CD14-positive monocyte (primary cell): ENCODE results near the gene CXCR2. TPM values are rescaled to one million over a fixed set of nuclear protein-coding genes. Genes with fewer than 3 reads are reported as not detected.
A peak's percentile ranks its signal among the peaks of the same experiment; 100 is the strongest.

ENCODE experiments used
- DNase-seq, 3 donors: peaks; one replicate each; pipeline ENCODE4 v3.0.0-alpha.2; 2011 to 2022
- H2AFZ ChIP-seq: 2 replicates; pipeline ENCODE4 v1.6.0; 2012; ENCODE audit warnings: mild to moderate bottlenecking, low read depth, low read length, inconsistent platforms; ENCODE audit not compliant: insufficient read depth, poor library complexity, severe bottlenecking
- H3K27ac ChIP-seq, 2 donors: 1 replicate in 1 of 2; 2 replicates in 1 of 2; pipeline ENCODE4 v1.5.1; 2012 to 2013; ENCODE audit warnings: low read length in 2 of 2, control low read depth in 1 of 2, inconsistent platforms in 1 of 2, low read depth in 1 of 2, mild to moderate bottlenecking in 1 of 2
- H3K27me3 ChIP-seq, 2 donors: one replicate each; pipeline versions ENCODE4 v1.6.0 to v1.6.1; 2011 to 2013; ENCODE audit warnings: low read length in 2 of 2; ENCODE audit not compliant: control insufficient read depth in 2 of 2, insufficient read depth in 2 of 2
- H3K36me3 ChIP-seq, 2 donors: replicated peaks in 1 of 2; 1 replicate in 1 of 2; 2 replicates in 1 of 2; pipeline versions ENCODE4 v1.5.1 to v1.6.1; 2012 to 2013; ENCODE audit warnings: low read length in 2 of 2, control low read depth in 1 of 2, inconsistent platforms in 1 of 2, mild to moderate bottlenecking in 1 of 2; ENCODE audit not compliant: insufficient read depth in 2 of 2, control insufficient read depth in 1 of 2
- H3K4me1 ChIP-seq, 2 donors: 1 replicate in 1 of 2; 2 replicates in 1 of 2; pipeline versions ENCODE4 v1.5.1 to v1.6.1; 2012 to 2013; ENCODE audit warnings: low read length in 2 of 2, control low read depth in 1 of 2, inconsistent platforms in 1 of 2, mild to moderate bottlenecking in 1 of 2, moderate library complexity in 1 of 2; ENCODE audit not compliant: insufficient read depth in 2 of 2, control insufficient read depth in 1 of 2
- H3K4me2 ChIP-seq: replicated peaks from 2 replicates; pipeline ENCODE3; 2012; ENCODE audit warnings: low read length, moderate library complexity, mild to moderate bottlenecking; ENCODE audit not compliant: poor library complexity, severe bottlenecking; ENCODE audit errors: extremely low read depth
- H3K4me3 ChIP-seq, 3 experiments: fragments of 200-600 bp in 1 of 3; sonication (generic) in 1 of 3; replicated peaks in 1 of 3; 1 replicate in 2 of 3; 2 replicates in 1 of 3; pipeline ENCODE4 v1.5.1; 2011 to 2013; ENCODE audit warnings: low read length in 3 of 3, mild to moderate bottlenecking in 3 of 3, control low read depth in 2 of 3, low read depth in 2 of 3, inconsistent platforms in 1 of 3, moderate library complexity in 1 of 3
- H3K79me2 ChIP-seq: 2 replicates; pipeline ENCODE4 v1.6.0; 2012; ENCODE audit warnings: mild to moderate bottlenecking, control low read depth, inconsistent platforms, low read length, moderate library complexity; ENCODE audit not compliant: insufficient read depth
- H3K9ac ChIP-seq: 2 replicates; pipeline ENCODE4 v1.6.0; 2017; ENCODE audit warnings: low read length, mild to moderate bottlenecking; ENCODE audit not compliant: insufficient read depth, poor library complexity, severe bottlenecking
- H3K9me3 ChIP-seq, 2 donors: replicated peaks in 1 of 2; 1 replicate in 1 of 2; 2 replicates in 1 of 2; pipeline versions ENCODE4 v1.5.1 to v1.6.1; 2012 to 2013; ENCODE audit warnings: low read length in 2 of 2, control low read depth in 1 of 2; ENCODE audit not compliant: control insufficient read depth in 1 of 2, insufficient read depth in 1 of 2
- H4K20me1 ChIP-seq: 2 replicates; pipeline ENCODE4 v1.6.0; 2012; ENCODE audit warnings: mild to moderate bottlenecking, low read length, control low read depth, moderate library complexity; ENCODE audit not compliant: insufficient read depth
- H3K27ac Mint-ChIP-seq, 7 donors: one replicate each; pipeline ENCODE4 v1.8.0; 2020; ENCODE audit warnings: mild to moderate bottlenecking in 7 of 7, mixed read lengths in 7 of 7, moderate library complexity in 6 of 7, inconsistent platforms in 2 of 7
- H3K27me3 Mint-ChIP-seq, 3 donors: one replicate each; pipeline ENCODE4 v1.8.0; 2021 to 2022; ENCODE audit warnings: low read depth in 3 of 3, mild to moderate bottlenecking in 3 of 3, mixed read lengths in 3 of 3, moderate library complexity in 3 of 3, inconsistent platforms in 1 of 3
- H3K36me3 Mint-ChIP-seq, 2 donors: one replicate each; pipeline ENCODE4 v1.8.0; 2020; ENCODE audit warnings: mixed read lengths in 2 of 2, inconsistent platforms in 1 of 2, mild to moderate bottlenecking in 1 of 2
- H3K4me1 Mint-ChIP-seq: one replicate; pipeline ENCODE4 v1.8.0; 2020; ENCODE audit warnings: mild to moderate bottlenecking, mixed read lengths
- H3K4me3 Mint-ChIP-seq, 2 donors: one replicate each; pipeline ENCODE4 v1.8.0; 2020; ENCODE audit warnings: mild to moderate bottlenecking in 2 of 2, mixed read lengths in 2 of 2, moderate library complexity in 1 of 2
- H3K9me3 Mint-ChIP-seq, 7 donors: one replicate each; pipeline ENCODE4 v1.8.0; 2020 to 2022; ENCODE audit warnings: mixed read lengths in 7 of 7, mild to moderate bottlenecking in 6 of 7, moderate library complexity in 6 of 7, inconsistent platforms in 2 of 7
- CTCF ChIP-seq: fragments of 200-600 bp; IDR thresholded peaks from one replicate; pipeline ENCODE4 v1.8.0; 2022; ENCODE audit warnings: antibody characterized with exemption, mild to moderate bottlenecking
- WGBS: methylation state at CpG from one replicate; pipeline ENCODE4 v1.1.5; 2013; ENCODE audit warnings: missing lambda C conversion rate; ENCODE audit not compliant: insufficient coverage; 5-methylcytosine and 5-hydroxymethylcytosine counted together
- intact Hi-C, 2 donors: fragments of 100-400 bp; cut with micrococcal nuclease; formaldehyde crosslinking; loops; one replicate each; pipeline versions ENCODE4 v1.15.0 to v1.15.1; 2023
- polyA plus RNA-seq, 3 donors: library from polyadenylated mRNA; depleted of rRNA in 1 of 3; unstranded in 2 of 3; stranded (reverse) in 1 of 3; fragments of 300-500 nt in 2 of 3; fragments of >200 nt in 1 of 3; fragmentation: Illumina TruSeq in 2 of 3; gene quantifications; 1 replicate in 2 of 3; 2 replicates in 1 of 3; pipeline ENCODE4 v1.2.3, GENCODE V29; 2012 to 2021

Gene CXCR2
- polyA plus RNA-seq, 3 donors: 7.8 to 33.5 (median 14.0) TPM

- no peak overlapping the region for H3K27ac ChIP-seq
- H2AFZ ChIP-seq: no peak overlapping the region
- TF ChIP-seq CTCF: no peak
- no peak overlapping the region for H3K9ac ChIP-seq
- no peak for DNase-seq
- peaks cover 8 to 12% of the 10 kb centered on the region in 2 donors for H3K9me3 ChIP-seq
- Mint-ChIP-seq H3K4me3 (no peak overlapping the region), H3K27me3 (peaks cover 0 to 4% (median 3%) of the 10 kb centered on the region in 3 donors), H3K36me3 (peaks cover 3 to 16% of the 10 kb centered on the region in 2 donors), H3K9me3 (peaks cover 8 to 25% (median 15%) of the 10 kb centered on the region in 7 donors), H3K27ac (no peak overlapping the region), H3K4me1 (peaks cover 25% of the 10 kb centered on the region)
- H3K27me3 ChIP-seq: no peaks in the 10 kb centered on the region
- no peak overlapping the region for H3K4me2 ChIP-seq
- no peaks in the 10 kb centered on the region for H4K20me1 ChIP-seq
- H3K79me2 ChIP-seq: no peaks in the 10 kb centered on the region
- H3K4me3 ChIP-seq: no peak overlapping the region
- peaks cover 18 to 24% of the 10 kb centered on the region in 2 donors for H3K4me1 ChIP-seq
- WGBS: 100% methylated on average over 1 of the region's 3 CpGs
- intact Hi-C loops: no loop called here
- peaks cover 0 to 6% of the 10 kb centered on the region in 2 donors for H3K36me3 ChIP-seq
Observed at GRCh38 chr2:218083352-218083676, 42.5 kb upstream of the CXCR2 start.

GRCh38 chr2:218086478-218086877 is 39.4 kb upstream of the CXCR2 start:
- TF ChIP-seq CTCF: no peak
- H3K9me3 ChIP-seq: peaks cover 8 to 12% of the 10 kb centered on the region in 2 donors
- H3K9ac ChIP-seq: no peak overlapping the region
- H2AFZ ChIP-seq: no peak overlapping the region
- no peaks in the 10 kb centered on the region for H3K79me2 ChIP-seq
- H4K20me1 ChIP-seq: no peaks in the 10 kb centered on the region
- H3K4me3 Mint-ChIP-seq: no peak overlapping the region
- peaks cover 0 to 6% of the 10 kb centered on the region in 2 donors for H3K36me3 ChIP-seq
- H3K4me3 ChIP-seq: no peak overlapping the region
- H3K9me3 Mint-ChIP-seq: peaks cover 8 to 25% (median 15%) of the 10 kb centered on the region in 7 donors
- peaks cover 8 to 35% of the 10 kb centered on the region in 2 donors for H3K36me3 Mint-ChIP-seq
- H3K4me2 ChIP-seq: no peak overlapping the region
- peaks cover 8 to 11% of the 10 kb centered on the region in 2 donors for H3K4me1 ChIP-seq
- intact Hi-C loops: no loop called here
- H3K27ac ChIP-seq: no peak overlapping the region
- no peak for DNase-seq
- peak overlapping the region in 1 of 7 donors; percentile 72 for H3K27ac Mint-ChIP-seq
- no peaks in the 10 kb centered on the region for H3K27me3 ChIP-seq
- H3K27me3 Mint-ChIP-seq: peaks cover 3 to 9% (median 4%) of the 10 kb centered on the region in 3 donors
- peaks cover 12% of the 10 kb centered on the region for H3K4me1 Mint-ChIP-seq
